ENCODE measurements around the gene SMPD3.

DNA sequence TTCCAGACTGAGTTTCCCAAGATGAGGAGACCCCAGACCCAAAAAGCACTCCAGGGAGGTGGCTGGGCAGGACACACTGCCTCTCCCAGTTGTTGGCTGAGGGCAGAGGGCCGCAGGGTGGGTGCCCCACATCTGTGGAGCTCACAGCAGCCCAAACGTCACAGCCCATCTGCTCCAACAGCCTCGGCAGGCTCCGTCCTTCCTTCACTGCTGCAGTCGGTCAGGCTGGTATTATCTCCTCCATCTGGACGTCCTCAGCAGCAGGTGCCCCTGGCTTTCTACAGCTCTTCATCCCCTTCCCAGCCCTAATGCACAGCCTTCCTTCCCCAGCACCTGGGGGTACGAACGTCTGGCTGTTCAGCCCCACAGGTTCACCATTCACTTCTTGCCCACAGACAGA is 82.2 kb downstream of the SMPD3 start:
- TF ChIP-seq, protein P1, sequence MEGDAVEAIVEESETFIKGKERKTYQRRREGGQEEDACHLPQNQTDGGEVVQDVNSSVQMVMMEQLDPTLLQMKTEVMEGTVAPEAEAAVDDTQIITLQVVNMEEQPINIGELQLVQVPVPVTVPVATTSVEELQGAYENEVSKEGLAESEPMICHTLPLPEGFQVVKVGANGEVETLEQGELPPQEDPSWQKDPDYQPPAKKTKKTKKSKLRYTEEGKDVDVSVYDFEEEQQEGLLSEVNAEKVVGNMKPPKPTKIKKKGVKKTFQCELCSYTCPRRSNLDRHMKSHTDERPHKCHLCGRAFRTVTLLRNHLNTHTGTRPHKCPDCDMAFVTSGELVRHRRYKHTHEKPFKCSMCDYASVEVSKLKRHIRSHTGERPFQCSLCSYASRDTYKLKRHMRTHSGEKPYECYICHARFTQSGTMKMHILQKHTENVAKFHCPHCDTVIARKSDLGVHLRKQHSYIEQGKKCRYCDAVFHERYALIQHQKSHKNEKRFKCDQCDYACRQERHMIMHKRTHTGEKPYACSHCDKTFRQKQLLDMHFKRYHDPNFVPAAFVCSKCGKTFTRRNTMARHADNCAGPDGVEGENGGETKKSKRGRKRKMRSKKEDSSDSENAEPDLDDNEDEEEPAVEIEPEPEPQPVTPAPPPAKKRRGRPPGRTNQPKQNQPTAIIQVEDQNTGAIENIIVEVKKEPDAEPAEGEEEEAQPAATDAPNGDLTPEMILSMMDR (IDR thresholded peaks at IDR 0.05; ENCODE audit: poor library complexity): no peak
- no peak for TF ChIP-seq EZH2 (IDR thresholded peaks at IDR 0.05; ENCODE audit: borderline replicate concordance)
- no peak for TF ChIP-seq EZH2phosphoT487 (IDR thresholded peaks at IDR 0.05; ENCODE audit: low read depth, severe bottlenecking, unreplicated experiment)
